NCI-H510A treated with DMSO at 0.1 percent for 48 hours (cell line): Measurements from ENCODE around the gene CLCN1.

ENCODE experiments used
- DNase-seq: peaks from one replicate; lab custom pipeline; 2025; lab: John Stamatoyannopoulos, UW

CLCN1 gene

GRCh38 chr7:143334244-143334643, 18.3 kb downstream of the CLCN1 start:
- no peak for DNase-seq

GRCh38 chr7:143337216-143337615, 21.3 kb downstream of the CLCN1 start:
- DNase-seq: no peak

GRCh38 chr7:143341842-143342241, 25.9 kb downstream of the CLCN1 start:
- DNase-seq: no peak

- DNase-seq: no peak
These were observed 27.7 kb downstream of the CLCN1 start for GRCh38 chr7:143343596-143343995.

GRCh38 chr7:143345428-143345900, 29.6 kb downstream of the CLCN1 start:
- DNase-seq: peak; percentile 20

- no peak for DNase-seq
These were observed 30.1 kb downstream of the CLCN1 start for GRCh38 chr7:143346018-143346417.

GRCh38 chr7:143347950-143348349, 32.0 kb downstream of the CLCN1 start:
- DNase-seq: no peak

- no peak for DNase-seq
These were observed 35.1 kb downstream of the CLCN1 start for GRCh38 chr7:143351060-143351459.

GRCh38 chr7:143351574-143351973, 35.7 kb downstream of the CLCN1 start:
- DNase-seq: no peak

- DNase-seq: no peak
These were observed 36.7 kb downstream of the CLCN1 start for GRCh38 chr7:143352531-143353002.

- no peak for DNase-seq
These were observed 38.5 kb downstream of the CLCN1 start for GRCh38 chr7:143354376-143354775.

GRCh38 chr7:143354965-143355364, 39.1 kb downstream of the CLCN1 start:
- peak; percentile 22 for DNase-seq

GRCh38 chr7:143355450-143356385, 39.8 kb downstream of the CLCN1 start:
- DNase-seq: no peak

GRCh38 chr7:143356414-143357050, 40.6 kb downstream of the CLCN1 start:
- no peak for DNase-seq

GRCh38 chr7:143358626-143359025, 42.7 kb downstream of the CLCN1 start:
- DNase-seq: no peak

- no peak for DNase-seq
These were observed 44.0 kb downstream of the CLCN1 start for GRCh38 chr7:143359771-143360353.

- no peak for DNase-seq
These were observed 45.1 kb downstream of the CLCN1 start for GRCh38 chr7:143360788-143361551.

- peak; percentile 30 for DNase-seq
These were observed 45.7 kb downstream of the CLCN1 start for GRCh38 chr7:143361552-143362130.

GRCh38 chr7:143362131-143363015, 46.5 kb downstream of the CLCN1 start, which contains the start of gene FAM131B:
Gene FAM131B (minus strand): TSS chr7:143362713. CDS start chr7:143362603, 110 bp downstream.
- DNase-seq: no peak
